Stimulated activated CD8-positive, alpha-beta memory T cell treated with anti-CD3 and anti-CD28 coated beads, Interleukin-2, amount 100 ng/mL, for 1 hour (primary cell): ENCODE results near the gene CALU.

ENCODE experiments used
- DNase-seq, 2 donors: peaks; one replicate each; pipeline ENCODE4 v3.0.0-alpha.2; 2020; ENCODE audit warnings: low read depth in 2 of 2

Gene CALU

GRCh38 chr7:128785738-128786137 lies 46.6 kb downstream of the CALU start:
- DNase-seq = no peak

GRCh38 chr7:128788446-128789412 lies 49.6 kb downstream of the CALU start:
- DNase-seq = no peak

- DNase-seq = no peak
Observed at GRCh38 chr7:128790315-128791041, 51.3 kb downstream of the CALU start.

- peak; percentile 52 to 67 for DNase-seq
Observed at GRCh38 chr7:128791121-128791971, 52.2 kb downstream of the CALU start, which contains the start of gene CCDC136. Gene CCDC136 (plus strand): TSS chr7:128791968. CDS start chr7:128792412, 444 bp downstream.

- DNase-seq = no peak
Observed at GRCh38 chr7:128791972-128792327, 52.8 kb downstream of the CALU start.

- no peak for DNase-seq
Observed at GRCh38 chr7:128792471-128793180, 53.5 kb downstream of the CALU start.

- no peak for DNase-seq
Observed at GRCh38 chr7:128793181-128793547, 54.0 kb downstream of the CALU start.

GRCh38 chr7:128794020-128794419 lies 54.9 kb downstream of the CALU start:
- no peak for DNase-seq

GRCh38 chr7:128794436-128794835 lies 55.3 kb downstream of the CALU start:
- no peak for DNase-seq

- DNase-seq = no peak
Observed at GRCh38 chr7:128795129-128795528, 56.0 kb downstream of the CALU start.

GRCh38 chr7:128796327-128796726 lies 57.2 kb downstream of the CALU start:
- DNase-seq = no peak

GRCh38 chr7:128799451-128799850 lies 60.3 kb downstream of the CALU start:
- no peak for DNase-seq

GRCh38 chr7:128800567-128800966 lies 61.4 kb downstream of the CALU start:
- no peak for DNase-seq

- no peak for DNase-seq
Observed at GRCh38 chr7:128801003-128801402, 61.8 kb downstream of the CALU start.

- no peak for DNase-seq
Observed at GRCh38 chr7:128801667-128802418, 62.7 kb downstream of the CALU start.

GRCh38 chr7:128804484-128804883 lies 65.3 kb downstream of the CALU start:
- no peak for DNase-seq

GRCh38 chr7:128805225-128805624 lies 66.1 kb downstream of the CALU start:
- no peak for DNase-seq

- DNase-seq = no peak
Observed at GRCh38 chr7:128807191-128807590, 68.0 kb downstream of the CALU start.

- DNase-seq = no peak
Observed at GRCh38 chr7:128809363-128809762, 70.2 kb downstream of the CALU start.

- no peak for DNase-seq
Observed at GRCh38 chr7:128810473-128810872, 71.3 kb downstream of the CALU start.

- no peak for DNase-seq
Observed at GRCh38 chr7:128810997-128811396, 71.8 kb downstream of the CALU start.
